GM19099 (cell line): ENCODE results near the gene AGO4.

Experiments
- POLR2A ChIP-seq: IDR thresholded peaks from 3 replicates; pipeline ENCODE4 v1.6.1; 2011; ENCODE audit warnings: low read depth; ENCODE audit not compliant: insufficient read length; ENCODE audit errors: extremely low read depth

The AGO4 gene

DNA sequence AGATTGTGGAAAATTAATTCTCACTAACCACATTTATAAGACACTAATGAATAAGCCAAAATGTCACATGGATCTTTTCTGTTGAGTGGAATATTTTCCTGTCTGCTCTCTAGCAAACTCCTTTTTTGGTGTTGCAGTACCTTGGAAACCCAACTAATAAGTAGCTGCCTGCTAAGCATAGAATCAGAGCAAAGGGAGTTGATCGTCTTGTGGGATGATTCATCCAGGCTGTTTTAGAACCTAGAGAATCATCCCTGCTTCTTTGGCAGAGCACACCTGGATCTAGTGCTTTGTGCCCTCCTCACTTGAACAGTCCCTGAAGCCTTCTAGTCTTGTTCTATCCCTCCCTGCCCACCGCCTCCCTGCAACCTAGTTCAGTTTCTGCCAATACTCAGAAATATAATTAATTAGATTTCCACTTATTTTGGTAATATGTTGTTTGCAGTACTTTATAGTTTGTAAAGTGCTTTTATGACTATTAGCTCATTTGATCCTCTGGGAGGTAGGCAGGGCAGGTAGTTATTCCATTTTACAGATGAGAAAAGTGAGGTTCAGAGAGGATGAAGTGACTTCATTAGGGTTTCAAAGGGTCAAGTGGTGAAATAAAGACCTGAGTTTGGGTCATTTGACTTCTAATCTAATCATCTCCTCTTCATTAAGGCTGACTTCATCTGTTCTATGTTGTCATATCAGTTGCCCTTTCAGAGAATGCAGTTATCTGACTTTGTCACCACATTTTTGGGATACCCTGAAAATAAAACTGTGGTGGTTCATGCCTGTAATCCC, 2.5 kb downstream of the AGO4 start:
- TF ChIP-seq POLR2A: no peak

DNA sequence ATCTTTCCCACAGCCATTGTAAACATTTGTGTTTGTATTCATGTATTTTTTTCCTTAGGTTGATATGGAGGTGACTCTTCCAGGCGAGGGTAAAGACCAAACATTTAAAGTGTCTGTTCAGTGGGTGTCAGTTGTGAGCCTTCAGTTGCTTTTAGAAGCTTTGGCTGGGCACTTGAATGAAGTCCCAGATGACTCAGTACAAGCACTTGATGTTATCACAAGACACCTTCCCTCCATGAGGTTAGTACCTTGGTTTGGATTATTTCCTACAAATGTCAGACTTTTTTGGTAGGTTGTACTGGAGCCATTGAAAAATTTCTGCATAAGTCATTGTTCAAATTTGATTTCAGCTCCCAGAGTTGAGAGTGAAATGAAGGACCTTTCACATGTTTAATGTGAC, 17.4 kb downstream of the AGO4 start:
- TF ChIP-seq POLR2A: no peak

DNA sequence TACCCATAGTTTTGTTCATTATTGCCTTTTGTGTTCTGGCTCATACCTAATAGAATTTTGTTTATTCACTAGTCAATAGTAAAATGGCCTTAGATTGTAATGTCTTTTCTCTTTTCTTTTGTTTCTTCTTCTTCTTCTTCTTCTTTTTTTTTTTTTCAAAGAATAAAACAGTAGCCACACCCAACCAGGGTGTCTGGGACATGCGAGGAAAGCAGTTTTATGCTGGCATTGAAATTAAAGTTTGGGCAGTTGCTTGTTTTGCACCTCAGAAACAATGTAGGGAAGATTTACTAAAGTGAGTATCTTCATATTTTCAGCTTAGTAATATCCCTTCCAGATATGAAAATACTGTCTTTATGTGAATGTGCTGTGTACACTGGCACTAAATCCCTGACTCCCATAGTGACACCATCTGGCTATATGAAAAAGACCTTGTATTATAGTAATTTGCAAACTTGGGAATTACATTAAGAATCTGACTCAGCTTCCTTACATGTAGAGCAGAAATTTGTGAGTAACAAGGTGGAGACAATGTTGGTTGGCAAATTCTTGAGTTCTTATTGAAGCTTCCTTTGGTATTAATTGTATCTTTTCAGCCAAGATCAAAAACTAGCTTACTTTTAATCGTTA, 24.6 kb downstream of the AGO4 start:
- no peak for TF ChIP-seq POLR2A

DNA sequence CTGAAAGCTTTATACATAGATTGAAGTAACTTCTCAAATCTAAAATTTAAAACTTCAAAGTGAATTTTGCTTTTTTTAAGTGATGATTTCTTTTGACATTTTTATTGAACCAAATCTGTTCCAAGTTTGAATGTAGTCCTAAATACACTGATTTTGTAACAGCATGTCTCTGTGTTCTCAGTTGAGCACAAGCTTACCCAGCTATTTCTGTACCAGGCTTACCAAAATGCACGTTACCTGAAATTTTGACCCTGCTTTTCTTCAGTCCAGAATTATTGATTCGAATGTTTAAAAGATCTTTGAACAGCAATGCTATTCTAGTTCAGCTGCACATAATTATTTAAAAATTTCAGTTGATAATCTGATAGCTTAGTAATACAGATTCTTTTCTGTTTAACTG, 25.6 kb downstream of the AGO4 start:
- TF ChIP-seq POLR2A: no peak

DNA sequence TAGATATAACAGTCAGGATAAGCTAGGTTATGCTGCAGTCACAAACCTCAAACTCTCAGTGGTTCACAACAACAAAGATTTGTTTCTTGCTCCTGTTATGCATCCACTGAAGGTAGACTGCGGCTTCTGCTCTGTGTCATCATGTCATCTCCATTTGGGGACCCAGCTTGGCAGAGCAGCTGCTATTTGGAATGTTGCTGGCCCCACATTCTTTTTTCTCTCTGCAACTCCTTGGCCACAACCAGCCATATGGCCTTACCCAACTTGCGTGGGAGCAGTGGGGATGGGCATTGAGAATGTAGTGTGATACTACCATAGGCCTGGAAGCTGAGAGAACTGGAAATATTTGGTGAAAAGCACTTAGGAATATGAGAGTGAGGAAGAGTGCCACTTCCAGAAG, 26.4 kb downstream of the AGO4 start:
- no peak for TF ChIP-seq POLR2A

DNA sequence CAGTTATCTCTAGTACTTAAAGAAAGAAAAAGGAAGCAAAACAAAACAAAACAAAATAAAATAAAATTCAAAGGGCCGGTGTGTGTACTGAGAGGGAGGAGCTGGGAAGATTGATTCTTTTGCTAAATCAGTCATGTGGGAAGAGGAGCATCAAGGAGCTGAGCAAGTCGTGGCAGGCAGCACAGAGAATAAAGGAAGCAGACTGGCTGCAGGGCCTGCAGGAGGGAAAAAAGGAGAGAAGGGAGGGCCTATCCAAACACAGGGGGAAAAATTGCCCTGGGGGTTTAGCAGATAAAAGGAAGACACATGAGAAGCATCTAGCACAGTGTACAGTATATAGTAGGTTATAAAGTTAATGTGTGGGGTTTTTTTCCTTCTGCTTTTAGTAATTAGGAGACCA, 27.6 kb downstream of the AGO4 start:
- no peak for TF ChIP-seq POLR2A

DNA sequence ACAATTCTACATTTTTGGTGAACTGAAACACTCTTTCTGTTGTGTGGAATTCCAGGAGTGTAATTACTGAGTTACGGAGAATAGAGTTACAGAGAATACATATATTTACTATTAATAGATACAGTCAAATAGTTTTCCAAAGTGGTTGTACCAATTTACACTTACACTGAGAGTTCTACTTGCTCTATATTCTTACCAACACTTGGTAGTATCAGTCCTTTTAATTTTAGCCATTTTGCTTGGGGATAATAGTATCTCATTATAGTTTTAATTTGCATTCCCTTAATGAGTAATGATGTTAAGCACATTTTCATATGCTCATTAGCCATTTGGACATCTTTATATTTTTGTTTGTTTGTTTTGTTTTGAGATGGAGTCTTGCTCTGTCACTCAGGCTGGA, 28.9 kb downstream of the AGO4 start:
- no peak for TF ChIP-seq POLR2A

DNA sequence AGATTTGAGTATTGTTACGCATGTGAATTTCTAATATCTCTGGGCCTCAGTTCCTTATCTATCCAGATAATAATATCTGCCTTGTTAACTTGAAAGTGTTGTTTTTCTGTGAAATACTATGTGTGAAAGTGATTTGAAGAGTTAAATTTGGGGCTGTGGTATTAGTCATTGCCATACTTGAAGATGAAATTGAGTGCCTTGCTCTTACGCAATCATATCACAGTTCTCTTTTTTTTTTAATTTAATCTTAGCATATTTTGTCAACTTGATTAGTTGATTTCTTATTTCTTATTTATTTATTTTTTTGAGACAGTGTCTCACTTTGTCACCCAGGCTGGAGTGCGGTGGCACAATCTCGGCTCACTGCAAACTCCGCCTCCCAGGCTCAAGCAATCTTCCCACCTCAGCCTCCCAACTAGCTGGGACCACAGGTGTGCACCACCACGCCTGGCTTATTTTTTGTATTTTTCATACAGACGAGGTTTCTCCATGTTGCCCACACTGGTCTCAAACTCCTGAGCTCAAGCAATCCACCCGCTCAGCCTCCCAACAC, 31.0 kb downstream of the AGO4 start:
- TF ChIP-seq POLR2A: no peak

DNA sequence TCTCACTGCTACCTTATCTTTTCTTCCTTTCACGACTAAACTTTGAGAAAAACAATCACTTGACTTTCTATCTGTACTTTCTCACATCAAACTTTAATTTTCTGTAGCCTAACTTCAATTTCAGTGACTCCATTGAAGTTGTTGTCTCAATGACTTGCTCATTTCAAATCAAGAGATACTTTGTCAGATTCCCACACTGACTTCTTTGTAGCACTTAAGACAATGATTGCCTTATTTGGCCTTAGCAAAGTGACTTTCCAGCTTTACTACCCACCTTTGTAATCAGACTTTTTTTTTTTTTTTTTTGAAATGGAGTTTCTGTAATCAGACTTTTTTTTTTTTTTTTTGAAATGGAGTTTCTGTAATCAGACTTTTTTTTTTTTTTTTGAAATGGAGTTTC, 37.0 kb downstream of the AGO4 start:
- no peak for TF ChIP-seq POLR2A

DNA sequence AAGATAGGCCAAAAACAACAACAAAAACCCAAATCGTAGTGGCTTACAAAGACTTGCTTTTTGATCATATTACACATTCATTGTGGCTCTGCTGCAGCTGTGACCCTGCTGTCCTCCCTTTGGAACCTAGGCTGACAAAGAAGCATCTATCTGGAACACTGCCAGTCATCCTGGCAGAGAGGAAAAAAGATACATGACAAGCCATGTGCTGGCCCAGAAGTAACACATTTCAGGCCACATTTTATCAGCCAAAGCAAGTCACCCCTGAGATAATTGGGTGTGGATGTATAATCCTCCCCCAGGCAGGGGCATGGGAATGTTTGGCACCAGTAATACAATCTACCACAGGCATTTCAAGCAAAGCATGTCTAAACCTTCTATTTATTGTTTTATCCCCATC, 38.0 kb downstream of the AGO4 start:
- no peak for TF ChIP-seq POLR2A

DNA sequence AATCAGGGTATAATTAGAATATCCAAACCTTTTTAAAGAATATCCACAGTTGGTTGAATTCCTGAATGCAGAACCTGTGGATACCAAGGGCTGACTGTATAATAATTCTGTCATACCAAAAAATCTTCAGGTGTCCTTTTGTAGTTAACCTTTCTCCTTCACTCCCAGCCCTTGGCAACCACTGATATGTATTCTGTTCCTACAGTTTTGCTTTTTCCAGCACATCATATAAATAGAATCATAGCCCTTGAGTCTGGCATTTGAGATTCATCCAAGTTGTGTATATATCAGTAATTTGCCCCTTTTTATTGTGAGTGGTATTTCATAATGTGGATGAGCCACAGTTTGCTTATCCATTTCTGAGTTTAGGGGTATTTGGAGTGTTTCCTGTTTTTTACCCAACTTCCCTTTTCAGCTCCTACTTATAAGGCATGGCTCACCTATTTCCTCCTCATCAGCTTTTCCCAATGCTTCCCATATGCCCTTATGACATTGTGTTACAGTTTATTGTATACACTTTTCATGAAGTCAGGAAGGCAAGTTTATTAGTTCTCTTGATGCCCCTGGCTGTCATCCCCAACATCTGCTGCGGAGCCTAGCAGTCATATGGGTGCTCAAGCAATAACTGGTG, 40.2 kb downstream of the AGO4 start:
- TF ChIP-seq POLR2A: no peak

DNA sequence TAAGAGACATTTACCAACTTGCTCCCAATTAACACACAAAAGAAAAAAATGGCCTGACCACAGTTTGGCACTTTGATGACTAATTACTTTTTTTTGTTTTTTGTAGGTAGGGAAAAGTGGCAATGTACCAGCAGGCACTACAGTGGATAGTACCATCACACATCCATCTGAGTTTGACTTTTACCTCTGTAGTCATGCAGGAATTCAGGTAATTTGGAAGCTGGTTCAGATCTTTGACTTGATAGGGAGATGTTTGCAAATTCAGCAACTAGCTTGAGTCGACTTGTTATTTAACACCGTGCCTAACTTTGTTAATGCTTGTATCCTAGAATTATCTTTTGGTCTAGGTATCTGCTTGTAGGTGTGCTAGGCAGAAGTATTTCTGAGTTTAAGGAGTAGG, 42.2 kb downstream of the AGO4 start:
- TF ChIP-seq POLR2A: no peak

DNA sequence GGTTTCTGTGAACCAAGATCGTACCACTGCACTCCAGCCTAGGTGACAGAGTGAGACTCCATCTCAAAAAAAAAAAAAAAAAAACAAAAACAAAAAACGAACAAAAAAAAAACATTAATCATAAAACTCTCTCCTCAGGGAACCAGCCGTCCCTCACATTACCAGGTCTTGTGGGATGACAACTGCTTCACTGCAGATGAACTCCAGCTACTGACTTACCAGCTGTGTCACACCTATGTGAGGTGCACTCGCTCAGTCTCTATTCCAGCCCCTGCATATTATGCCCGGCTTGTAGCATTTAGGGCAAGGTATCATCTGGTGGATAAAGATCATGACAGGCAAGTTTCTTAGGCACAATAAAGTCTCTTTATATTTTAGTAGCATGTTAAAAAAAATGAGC, 42.9 kb downstream of the AGO4 start:
- no peak for TF ChIP-seq POLR2A

DNA sequence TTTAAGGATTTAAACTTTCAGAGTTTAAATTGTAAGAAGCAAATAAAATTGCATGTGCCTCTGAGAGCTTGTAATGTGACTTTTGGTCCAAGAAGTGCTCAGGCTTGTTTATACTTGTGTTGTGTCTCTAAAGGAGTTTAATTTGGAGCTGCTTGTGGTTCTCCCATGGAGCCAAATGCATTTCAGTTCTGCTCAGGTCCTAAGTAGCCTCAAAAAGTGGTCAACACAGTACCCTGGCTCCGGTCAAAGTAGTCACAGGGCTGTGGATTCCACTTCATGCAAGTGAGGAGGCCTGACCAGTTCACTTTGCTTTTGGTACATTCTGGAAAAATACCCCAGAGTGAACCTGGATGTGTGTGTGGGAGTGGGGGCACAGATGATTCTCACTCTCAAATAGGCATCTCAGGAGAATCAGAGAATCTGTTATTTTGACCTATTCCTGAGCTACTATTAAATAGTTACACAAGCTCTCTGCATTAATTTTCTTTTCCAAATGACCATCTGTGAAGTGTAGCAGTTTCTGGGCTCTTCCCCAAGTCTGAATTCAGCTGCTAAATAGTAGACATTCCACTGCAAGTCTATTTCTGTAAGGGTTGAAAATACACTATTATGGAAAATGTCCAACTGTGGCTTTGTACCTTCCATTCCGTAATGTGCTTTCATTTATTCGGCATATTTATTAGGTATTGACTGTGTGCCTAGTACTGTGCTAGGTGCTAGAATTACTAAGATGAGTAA, 43.5 kb downstream of the AGO4 start:
- TF ChIP-seq POLR2A: no peak

DNA sequence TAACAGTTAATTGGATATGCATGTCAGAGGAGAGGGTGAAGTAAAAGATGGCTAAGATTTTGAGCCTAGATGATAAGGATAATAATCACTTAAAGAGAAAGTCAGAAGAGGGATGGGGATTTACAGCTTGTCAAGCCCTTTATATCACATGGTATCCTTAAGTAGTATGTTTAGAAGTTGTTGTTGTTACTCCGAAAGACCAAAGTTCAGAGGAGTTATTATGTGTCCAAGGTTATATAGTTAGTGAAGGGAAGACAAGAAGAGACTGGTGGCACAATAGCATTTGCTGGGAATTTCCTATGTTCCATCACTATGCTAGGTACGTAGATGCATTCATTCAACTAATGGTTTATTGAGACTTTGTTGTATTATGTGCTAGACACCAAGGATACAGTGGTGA, 44.4 kb downstream of the AGO4 start:
- no peak for TF ChIP-seq POLR2A
